Skeletal muscle satellite cell (primary cell): ENCODE data around the gene MAD2L1BP.
"Not testable (repeated sequence)": the region's sequence is repeated elsewhere in the genome, so short reads cannot be mapped to it uniquely, and the experiment has no call there.

Experiments
- H3K27me3 ChIP-seq: 2 replicates; pipeline ENCODE4 v1.7.0; 2013; ENCODE audit warnings: low read length; ENCODE audit not compliant: control insufficient read depth, insufficient read depth
- H3K36me3 ChIP-seq: 2 replicates; pipeline ENCODE4 v1.7.0; 2013; ENCODE audit warnings: mild to moderate bottlenecking, control low read depth, low read length; ENCODE audit not compliant: insufficient read depth
- H3K4me1 ChIP-seq: 2 replicates; pipeline ENCODE4 v1.7.0; 2013; ENCODE audit warnings: low read length; ENCODE audit not compliant: control insufficient read depth, insufficient read depth
- H3K4me2 ChIP-seq: 2 replicates; pipeline ENCODE4 v1.7.0; 2013; ENCODE audit warnings: mild to moderate bottlenecking, low read length
- H3K4me3 ChIP-seq: 2 replicates; pipeline ENCODE4 v1.7.0; 2013; ENCODE audit warnings: low read length
- H3K9ac ChIP-seq: 2 replicates; pipeline ENCODE4 v1.7.0; 2013; ENCODE audit warnings: mild to moderate bottlenecking, low read depth, low read length, moderate library complexity
- H3K9me3 ChIP-seq: replicated peaks from 2 replicates; pipeline ENCODE4 v1.7.0; 2013; ENCODE audit warnings: mild to moderate bottlenecking, control low read depth, low read length

The MAD2L1BP gene

GRCh38 chr6:43647613-43648012 lies 12.0 kb downstream of the MAD2L1BP start:
- Histone ChIP-seq H3K4me2 (no peak overlapping the region), H3K9ac (no peak overlapping the region), H3K36me3 (peaks cover 1% of the 10 kb centered on the region), H3K27me3 (no peaks in the 10 kb centered on the region), H3K4me3 (no peak overlapping the region), H3K9me3 (no peaks in the 10 kb centered on the region), H3K4me1 (peaks cover 9% of the 10 kb centered on the region)

GRCh38 chr6:43648248-43648647 lies 12.6 kb downstream of the MAD2L1BP start:
- H3K4me1 ChIP-seq, result peaks cover 9% of the 10 kb centered on the region
- H3K9ac ChIP-seq, result no peak overlapping the region
- H3K36me3 ChIP-seq, result no peaks in the 10 kb centered on the region
- no peaks in the 10 kb centered on the region for H3K9me3 ChIP-seq
- H3K4me3 ChIP-seq, result no peak overlapping the region
- H3K4me2 ChIP-seq, result no peak overlapping the region
- no peaks in the 10 kb centered on the region for H3K27me3 ChIP-seq

- not testable (repeated sequence) for H3K9ac ChIP-seq, H3K4me1 ChIP-seq, H3K36me3 ChIP-seq, H3K4me2 ChIP-seq, H3K27me3 ChIP-seq, H3K4me3 ChIP-seq, H3K9me3 ChIP-seq
Observed at GRCh38 chr6:43652822-43653221, 17.2 kb downstream of the MAD2L1BP start.

- Histone ChIP-seq H3K27me3 (no peaks in the 10 kb centered on the region), H3K9ac (no peak overlapping the region), H3K9me3 (no peaks in the 10 kb centered on the region), H3K4me1 (no peaks in the 10 kb centered on the region), H3K36me3 (no peaks in the 10 kb centered on the region), H3K4me2 (no peak overlapping the region), H3K4me3 (no peak overlapping the region)
Observed at GRCh38 chr6:43657221-43657802, 21.7 kb downstream of the MAD2L1BP start.

GRCh38 chr6:43658161-43658560 lies 22.5 kb downstream of the MAD2L1BP start:
- no peak overlapping the region for H3K9ac ChIP-seq
- H3K4me3 ChIP-seq, result no peak overlapping the region
- H3K27me3 ChIP-seq, result no peaks in the 10 kb centered on the region
- no peaks in the 10 kb centered on the region for H3K4me1 ChIP-seq
- no peaks in the 10 kb centered on the region for H3K36me3 ChIP-seq
- H3K4me2 ChIP-seq, result no peak overlapping the region
- no peaks in the 10 kb centered on the region for H3K9me3 ChIP-seq

- H3K27me3 ChIP-seq, H3K4me2 ChIP-seq, H3K4me1 ChIP-seq, H3K9ac ChIP-seq, H3K9me3 ChIP-seq, H3K36me3 ChIP-seq, H3K4me3 ChIP-seq: not testable (repeated sequence)
Observed at GRCh38 chr6:43662948-43663347, 27.3 kb downstream of the MAD2L1BP start.

GRCh38 chr6:43665376-43665775 lies 29.7 kb downstream of the MAD2L1BP start:
- H3K9me3 ChIP-seq, result no peaks in the 10 kb centered on the region
- peaks cover 4% of the 10 kb centered on the region for H3K27me3 ChIP-seq
- H3K4me3 ChIP-seq, result no peak overlapping the region
- peaks cover 1% of the 10 kb centered on the region for H3K36me3 ChIP-seq
- no peak overlapping the region for H3K9ac ChIP-seq
- H3K4me1 ChIP-seq, result peaks cover 28% of the 10 kb centered on the region
- H3K4me2 ChIP-seq, result no peak overlapping the region

- Histone ChIP-seq H3K4me3 (no peak overlapping the region), H3K9ac (no peak overlapping the region), H3K4me1 (peaks cover 28% of the 10 kb centered on the region), H3K36me3 (peaks cover 10% of the 10 kb centered on the region), H3K27me3 (peaks cover 4% of the 10 kb centered on the region), H3K4me2 (no peak overlapping the region), H3K9me3 (no peaks in the 10 kb centered on the region)
Observed at GRCh38 chr6:43666196-43666920, 30.7 kb downstream of the MAD2L1BP start.

GRCh38 chr6:43667245-43668150 lies 31.9 kb downstream of the MAD2L1BP start:
- Histone ChIP-seq H3K4me1 (peaks cover 28% of the 10 kb centered on the region), H3K9me3 (no peaks in the 10 kb centered on the region), H3K27me3 (peaks cover 4% of the 10 kb centered on the region), H3K36me3 (peaks cover 18% of the 10 kb centered on the region), H3K4me2 (peak overlapping the region; percentile 53), H3K9ac (no peak overlapping the region), H3K4me3 (no peak overlapping the region)

- peaks cover 28% of the 10 kb centered on the region for H3K4me1 ChIP-seq
- H3K36me3 ChIP-seq, result peaks cover 20% of the 10 kb centered on the region
- H3K4me2 ChIP-seq, result peak overlapping the region; percentile 32
- no peaks in the 10 kb centered on the region for H3K9me3 ChIP-seq
- peaks cover 4% of the 10 kb centered on the region for H3K27me3 ChIP-seq
- H3K9ac ChIP-seq, result no peak overlapping the region
- no peak overlapping the region for H3K4me3 ChIP-seq
Observed at GRCh38 chr6:43668151-43669028, 32.8 kb downstream of the MAD2L1BP start.
